Panc1 (cell line): ENCODE results near the gene UNKL. TPM values are rescaled to one million over a fixed set of nuclear protein-coding genes. Genes with fewer than 3 reads are reported as not detected.
A peak's percentile ranks its signal among the peaks of the same experiment; 100 is the strongest.

Experiments
- ATAC-seq: fragments of 200-7000 bp; cut with Tn5 transposase; 2 replicates; pipeline ENCODE4 v1.9.1; 2020; ENCODE audit warnings: mild to moderate bottlenecking, moderate library complexity
- BruUV-seq: library from RNA; stranded (reverse); fragments of 400-500 nt; replicated peaks from 2 replicates; lab custom pipeline; 2021; lab: Mats Ljungman, UMichigan
- CTCF ChIA-PET: fragments of 300-600 bp; sonication (Branson Sonifier 250); formaldehyde crosslinking; loops from one replicate; lab custom pipeline; 2022; ENCODE audit warnings: antibody characterized with exemption; lab: Charles Lee
- POLR2A ChIA-PET: fragments of 300-600 bp; sonication (Branson Sonifier 250); formaldehyde crosslinking; loops from one replicate; lab custom pipeline; 2022; ENCODE audit warnings: antibody characterized with exemption; lab: Charles Lee
- DNase-seq: peaks from one replicate; pipeline ENCODE4 v3.0.0-alpha.2; 2010; ENCODE audit warnings: low read depth, low spot score
- H3K27ac ChIP-seq: 2 replicates; pipeline ENCODE4 v1.5.1; 2011; ENCODE audit warnings: mild to moderate bottlenecking, low read length, inconsistent platforms
- H3K27me3 ChIP-seq: fragments of 200-500 bp; sonication (Bioruptor generic); 2 replicates; pipeline ENCODE4 v1.6.0; 2014; ENCODE audit warnings: low read length, inconsistent platforms; ENCODE audit not compliant: control insufficient read depth, insufficient read depth
- H3K36me3 ChIP-seq: fragments of 200-500 bp; sonication (Bioruptor generic); 2 replicates; pipeline ENCODE4 v1.5.1; 2014; ENCODE audit warnings: inconsistent platforms, mild to moderate bottlenecking, low read length, moderate library complexity; ENCODE audit not compliant: control insufficient read depth, insufficient read depth
- H3K4me1 ChIP-seq: 2 replicates; pipeline ENCODE4 v1.5.1; 2011; ENCODE audit warnings: inconsistent platforms, mild to moderate bottlenecking, low read length, moderate library complexity; ENCODE audit not compliant: control insufficient read depth, insufficient read depth
- H3K4me3 ChIP-seq, 2 experiments: 2 replicates each; pipeline ENCODE4 v1.5.1; 2011 to 2012; ENCODE audit warnings: low read depth in 2 of 2, low read length in 2 of 2, mild to moderate bottlenecking in 2 of 2, inconsistent platforms in 1 of 2, moderate library complexity in 1 of 2
- H3K9me3 ChIP-seq: fragments of 200-500 bp; sonication (Bioruptor generic); 2 replicates; pipeline ENCODE4 v1.5.1; 2014; ENCODE audit warnings: low read depth, mild to moderate bottlenecking, inconsistent platforms, low read length, moderate library complexity; ENCODE audit not compliant: control insufficient read depth, insufficient read depth
- CTCF ChIP-seq: fragments of 450-650 bp; IDR thresholded peaks from 2 replicates; pipeline ENCODE4 v1.5.1; 2017; ENCODE audit warnings: mild to moderate bottlenecking
- POLR2AphosphoS5 ChIP-seq: IDR thresholded peaks from 2 replicates; pipeline ENCODE4 v1.6.1; 2012; ENCODE audit warnings: mild to moderate bottlenecking, low read depth, low read length, moderate library complexity
- REST ChIP-seq, 2 experiments: IDR thresholded peaks; 2 replicates each; pipeline ENCODE4 v1.6.1; 2011 to 2012; ENCODE audit warnings: low read depth in 2 of 2, control low read depth in 1 of 2, low read length in 1 of 2, mild to moderate bottlenecking in 1 of 2, moderate library complexity in 1 of 2; ENCODE audit not compliant: insufficient read depth in 1 of 2
- SIN3A ChIP-seq: IDR thresholded peaks from 2 replicates; pipeline ENCODE4 v1.6.1; 2012; ENCODE audit warnings: low read depth, mild to moderate bottlenecking, low read length, moderate library complexity, borderline replicate concordance; ENCODE audit not compliant: insufficient read depth
- TCF7L2 ChIP-seq: IDR thresholded peaks from 2 replicates; pipeline ENCODE4 v1.6.1; 2011; ENCODE audit warnings: mild to moderate bottlenecking, low read depth, low read length, inconsistent platforms
- in situ Hi-C: cut with HindIII; loops from 2 replicates; pipeline ENCODE4 v1.10.0; 2016; ENCODE audit warnings: low sequenced_read_pairs, low pct_unique_long_range_greater_than_20kb
- intact Hi-C: fragments of 100-400 bp; cut with micrococcal nuclease; formaldehyde crosslinking; loops from one replicate; pipeline ENCODE4 v1.10.0; 2022; ENCODE audit not compliant: unreplicated experiment
- total RNA-seq: library from RNA; stranded (reverse); gene quantifications from one replicate; pipeline ENCODE4 v1.2.1, GENCODE V29; 2021; ENCODE audit not compliant: unreplicated experiment

The UNKL gene
- total RNA-seq, 1 experiment from 2014 or later: 26.6 TPM

- TF ChIP-seq POLR2AphosphoS5 (peak; percentile 45; the same call in 1 of the 2 replicates), REST (IDR thresholded peaks at IDR 0.05; ENCODE audit: insufficient read depth in 1 of 2, low read depth in 2 of 2, low read length in 1 of 2) (no peak)
- ChIA-PET POLR2A (no interaction called here), CTCF (no interaction called here)
- in situ Hi-C loops (no loop called here), intact Hi-C loops (no loop called here)
- DNase-seq (no peak), ATAC-seq (peak; percentile 47)
- Histone ChIP-seq H3K36me3 (no peaks in the 10 kb centered on the region), H3K9me3 (no peaks in the 10 kb centered on the region), H3K4me1 (no peaks in the 10 kb centered on the region), H3K27me3 (no peaks in the 10 kb centered on the region), H3K4me3 (no peak overlapping the region), H3K27ac (no peak overlapping the region)
- no TSS peak for BruUV-seq
Observed at GRCh38 chr16:1325673-1326371, 88.7 kb downstream of the UNKL start.

GRCh38 chr16:1325261-1325660 is 89.2 kb downstream of the UNKL start:
- ChIA-PET CTCF (no interaction called here), POLR2A (no interaction called here)
- in situ Hi-C loops: no loop called here
- no TSS peak for BruUV-seq
- Histone ChIP-seq H3K9me3 (no peaks in the 10 kb centered on the region), H3K27me3 (no peaks in the 10 kb centered on the region), H3K4me1 (no peaks in the 10 kb centered on the region), H3K27ac (no peak overlapping the region), H3K36me3 (peaks cover under 1% of the 10 kb centered on the region; the same call in 1 of the 2 replicates), H3K4me3 (no peak overlapping the region)
- intact Hi-C loops: no loop called here
- TF ChIP-seq REST (IDR thresholded peaks at IDR 0.05; ENCODE audit: insufficient read depth in 1 of 2, low read depth in 2 of 2, low read length in 1 of 2) (no peak), SIN3A (no peak), CTCF (no peak), TCF7L2 (no peak), POLR2AphosphoS5 (no peak)
- DNase-seq (no peak), ATAC-seq (peak; percentile 30)
